Fibroblast of mammary gland (primary cell): ENCODE data around the gene GREM2.

Experiments
- DNase-seq: peaks from one replicate; pipeline ENCODE4 v3.0.0-alpha.2; 2010; ENCODE audit warnings: low read depth
- H3K4me3 ChIP-seq: 2 replicates; pipeline ENCODE4 v1.5.1; 2011; ENCODE audit warnings: low read depth, mild to moderate bottlenecking, low read length, moderate library complexity; ENCODE audit not compliant: control insufficient read depth
- CTCF ChIP-seq: conservative IDR thresholded peaks from 2 replicates; pipeline ENCODE4 v1.5.1; 2011; ENCODE audit warnings: low read depth, low read length, inconsistent platforms; ENCODE audit not compliant: control insufficient read depth, insufficient read depth

Gene GREM2

GRCh38 chr1:240500647-240501046 is 111.3 kb downstream of the GREM2 start:
- no peak overlapping the region for H3K4me3 ChIP-seq
- no peak for TF ChIP-seq CTCF
- no peak for DNase-seq

GRCh38 chr1:240499012-240499411 is 112.9 kb downstream of the GREM2 start:
- no peak overlapping the region for H3K4me3 ChIP-seq
- TF ChIP-seq CTCF: no peak
- peak; percentile 66 for DNase-seq

DNA sequence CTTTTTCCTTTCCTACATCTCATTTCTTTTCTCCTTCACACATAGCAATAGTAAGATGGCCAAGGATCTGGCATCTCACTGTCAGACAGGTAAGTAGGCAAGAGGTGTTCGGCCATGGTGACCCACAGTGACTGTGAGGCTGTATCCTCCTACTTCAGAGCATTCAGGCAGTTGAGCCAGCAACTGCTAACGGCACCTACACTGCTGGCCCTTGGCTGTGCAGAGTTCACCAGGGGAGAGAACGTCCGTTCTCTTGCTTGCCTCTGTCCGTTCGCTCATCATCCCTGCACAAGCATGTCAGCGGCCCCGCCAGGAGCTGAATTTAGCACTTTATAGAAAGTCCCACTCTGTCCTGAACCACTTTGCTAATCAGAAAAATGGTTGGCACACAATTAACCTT is 113.6 kb downstream of the GREM2 start:
- H3K4me3 ChIP-seq: no peak overlapping the region
- DNase-seq: no peak
- no peak for TF ChIP-seq CTCF

GRCh38 chr1:240497908-240498307 is 114.0 kb downstream of the GREM2 start:
- H3K4me3 ChIP-seq: no peak overlapping the region
- TF ChIP-seq CTCF: no peak
- DNase-seq: no peak

DNA sequence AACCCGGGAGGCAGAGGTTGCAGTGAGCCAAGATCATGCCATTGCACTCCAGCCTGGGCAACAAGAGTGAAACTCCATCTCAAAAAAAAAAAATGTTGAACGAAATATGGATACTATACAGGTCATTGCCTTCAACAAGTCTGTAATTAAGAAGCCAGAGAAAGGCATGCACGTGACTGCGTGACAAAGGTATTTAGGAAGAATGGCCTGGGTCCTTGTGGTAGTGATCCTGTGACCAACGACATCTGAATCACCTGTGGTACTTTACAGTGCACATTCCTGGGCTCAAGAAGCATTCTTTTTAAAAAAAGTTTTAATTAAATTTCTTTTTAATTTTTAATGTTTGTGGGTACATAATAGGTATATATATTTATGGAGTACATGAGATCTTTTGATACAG is 115.0 kb downstream of the GREM2 start:
- no peak for TF ChIP-seq CTCF
- DNase-seq: no peak

DNA sequence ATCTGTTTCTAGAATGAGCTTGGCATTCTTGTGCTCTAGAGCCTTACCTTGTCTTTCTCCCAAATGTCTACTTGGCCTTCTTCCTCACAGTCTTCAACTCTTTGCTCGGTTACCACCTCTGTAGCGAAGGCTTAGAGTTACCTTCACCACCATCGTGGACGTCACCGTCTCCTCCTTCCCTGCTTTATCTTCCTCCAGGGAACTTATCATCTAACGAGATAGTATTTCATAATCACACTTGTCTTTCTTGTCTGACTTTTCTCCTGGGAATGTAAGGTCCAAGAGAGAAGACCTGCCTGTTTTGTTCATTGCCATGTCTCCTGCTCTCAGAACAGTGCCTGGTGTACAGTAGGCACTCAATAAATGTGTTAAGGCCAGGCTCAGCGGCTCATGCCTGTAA is 115.6 kb downstream of the GREM2 start:
- no peak for DNase-seq
- no peak overlapping the region for H3K4me3 ChIP-seq
- TF ChIP-seq CTCF: no peak

More for the DNA sequence above, 115.0 kb downstream of the GREM2 start:
- no peak overlapping the region for H3K4me3 ChIP-seq

DNA sequence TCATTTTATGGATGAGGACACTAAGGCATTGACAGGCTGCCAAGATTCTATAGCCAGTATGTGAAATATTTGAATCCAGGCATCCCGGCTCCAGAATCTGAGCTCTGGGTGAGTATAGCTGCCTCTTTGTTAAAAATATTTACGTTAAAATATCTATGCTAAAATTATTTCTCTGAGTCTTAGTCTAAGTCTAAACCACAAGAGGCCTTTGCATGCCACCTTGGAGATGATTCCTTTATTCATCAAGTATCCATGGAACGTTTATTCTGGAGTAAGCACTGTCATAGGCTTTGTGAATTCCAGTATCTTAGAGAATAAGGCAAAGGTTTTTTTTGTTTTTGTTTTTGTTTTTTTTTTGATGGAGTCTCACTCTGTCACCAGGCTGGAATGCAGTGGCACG is 116.4 kb downstream of the GREM2 start:
- no peak overlapping the region for H3K4me3 ChIP-seq
- no peak for DNase-seq
- no peak for TF ChIP-seq CTCF
